A673 (cell line): ENCODE measurements around the gene GRIK3. TPM values are rescaled to one million over a fixed set of nuclear protein-coding genes. Genes with fewer than 3 reads are reported as not detected.

Source experiments
- BruUV-seq: library from RNA; stranded (reverse); fragments of 400-500 nt; replicated peaks from 2 replicates; lab custom pipeline; 2021; lab: Mats Ljungman, UMichigan
- CTCF ChIA-PET: fragments of 300-600 bp; sonication (Branson Sonifier 250); formaldehyde crosslinking; loops from one replicate; lab custom pipeline; 2022; ENCODE audit warnings: antibody characterized with exemption; lab: Charles Lee
- POLR2A ChIA-PET: fragments of 300-600 bp; sonication (Branson Sonifier 250); formaldehyde crosslinking; loops from one replicate; lab custom pipeline; 2022; ENCODE audit warnings: antibody characterized with exemption; ENCODE audit not compliant: low non-redundant PET; lab: Charles Lee
- DNase-seq: peaks from one replicate; pipeline ENCODE4 v3.0.0-alpha.2; 2015; ENCODE audit warnings: low spot score
- H3K27ac ChIP-seq: fragments of 200-600 bp; sonication (generic); 2 replicates; pipeline ENCODE4 v1.5.1; 2016; ENCODE audit warnings: mixed run types, low read depth, mild to moderate bottlenecking, mixed read lengths, antibody characterized with exemption, low read length; ENCODE audit not compliant: poor library complexity, severe bottlenecking
- H3K27me3 ChIP-seq: fragments of 200-600 bp; sonication (generic); replicated peaks from 2 replicates; pipeline ENCODE4 v1.6.1; 2017; ENCODE audit warnings: mixed run types, low read depth, mild to moderate bottlenecking, mixed read lengths, antibody characterized with exemption, low read length; ENCODE audit not compliant: insufficient read depth, poor library complexity
- H3K36me3 ChIP-seq: fragments of 200-600 bp; sonication (generic); 2 replicates; pipeline ENCODE4 v1.6.1; 2016; ENCODE audit warnings: mixed run types, mild to moderate bottlenecking, mixed read lengths, antibody characterized with exemption, low read length; ENCODE audit not compliant: insufficient read depth, poor library complexity, severe bottlenecking
- H3K4me1 ChIP-seq: fragments of 200-600 bp; sonication (generic); 2 replicates; pipeline ENCODE4 v1.6.1; 2017; ENCODE audit warnings: mixed run types, mild to moderate bottlenecking, mixed read lengths, antibody characterized with exemption, low read length; ENCODE audit not compliant: insufficient read depth, poor library complexity, severe bottlenecking
- H3K4me3 ChIP-seq: fragments of 200-600 bp; sonication (generic); 2 replicates; pipeline ENCODE4 v1.5.1; 2016; ENCODE audit warnings: low read depth, mixed run types, mild to moderate bottlenecking, mixed read lengths, low read length; ENCODE audit not compliant: poor library complexity, severe bottlenecking
- H3K9me3 ChIP-seq: fragments of 200-600 bp; sonication (generic); 2 replicates; pipeline ENCODE4 v1.6.1; 2016; ENCODE audit warnings: mixed run types, low read depth, mild to moderate bottlenecking, mixed read lengths, antibody characterized with exemption, low read length; ENCODE audit not compliant: poor library complexity, severe bottlenecking
- CTCF ChIP-seq: fragments of 300-800, 200-600 bp; sonication (generic); conservative IDR thresholded peaks from 2 replicates; pipeline ENCODE4 v1.5.1; 2017; ENCODE audit warnings: low read depth, mild to moderate bottlenecking, antibody characterized with exemption, low read length, moderate library complexity, mixed read lengths
- EZH2 ChIP-seq: fragments of 200-600 bp; sonication (generic); IDR thresholded peaks from 2 replicates; pipeline ENCODE4 v1.6.1; 2017; ENCODE audit warnings: borderline replicate concordance, low read depth, mild to moderate bottlenecking, mixed read lengths, antibody characterized with exemption, low read length; ENCODE audit not compliant: poor library complexity, severe bottlenecking
- intact Hi-C: fragments of 100-400 bp; cut with micrococcal nuclease; formaldehyde crosslinking; loops from one replicate; pipeline ENCODE4 v1.10.0; 2022; ENCODE audit not compliant: unreplicated experiment
- total RNA-seq: library from RNA; stranded (reverse); gene quantifications from 2 replicates; pipeline ENCODE4 v1.2.3, GENCODE V29; 2021

Gene GRIK3
- total RNA-seq, 1 experiment from 2014 or later, result 0.17 TPM

DNA sequence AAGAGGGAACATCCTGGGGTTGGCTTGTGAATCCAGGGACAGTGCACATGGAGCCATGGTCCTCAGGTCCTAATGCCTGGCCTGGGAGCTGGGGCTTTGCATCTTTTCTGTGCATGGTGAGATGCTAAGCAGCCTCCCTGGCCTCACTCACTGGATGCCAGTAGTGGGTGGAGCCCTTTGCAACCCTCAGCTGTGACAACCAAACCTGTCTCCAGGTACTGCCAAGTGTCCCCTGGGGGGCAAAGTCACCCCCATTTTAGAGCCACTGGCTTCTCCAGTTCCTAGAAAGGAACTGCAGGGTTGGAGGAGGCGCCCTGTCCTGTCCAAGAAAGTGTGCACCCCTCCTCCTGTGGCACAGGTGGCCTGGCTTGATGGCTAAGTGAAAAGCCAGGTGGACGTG is 44.6 kb upstream of the GRIK3 start:
- H3K27ac ChIP-seq, result no peak overlapping the region
- ChIA-PET POLR2A (no interaction called here), CTCF (no interaction called here)
- no peaks in the 10 kb centered on the region for H3K36me3 ChIP-seq
- no peak for TF ChIP-seq EZH2
- TF ChIP-seq CTCF, result no peak
- no peaks in the 10 kb centered on the region for H3K4me1 ChIP-seq
- H3K9me3 ChIP-seq, result no peaks in the 10 kb centered on the region
- no peak for DNase-seq
- intact Hi-C loops, result no loop called here
- no TSS peak for BruUV-seq
- H3K4me3 ChIP-seq, result no peak overlapping the region
- peaks cover 26% of the 10 kb centered on the region for H3K27me3 ChIP-seq

GRCh38 chr1:37076168-37076567 is 41.9 kb upstream of the GRIK3 start:
- TF ChIP-seq CTCF (no peak), EZH2 (no peak)
- intact Hi-C loops, result no loop called here
- Histone ChIP-seq H3K4me3 (no peak overlapping the region), H3K9me3 (no peaks in the 10 kb centered on the region), H3K27ac (no peak overlapping the region), H3K36me3 (no peaks in the 10 kb centered on the region), H3K4me1 (peaks cover 7% of the 10 kb centered on the region), H3K27me3 (peaks cover 20% of the 10 kb centered on the region)
- ChIA-PET CTCF (no interaction called here), POLR2A (no interaction called here)
- DNase-seq, result no peak
- no TSS peak for BruUV-seq

DNA sequence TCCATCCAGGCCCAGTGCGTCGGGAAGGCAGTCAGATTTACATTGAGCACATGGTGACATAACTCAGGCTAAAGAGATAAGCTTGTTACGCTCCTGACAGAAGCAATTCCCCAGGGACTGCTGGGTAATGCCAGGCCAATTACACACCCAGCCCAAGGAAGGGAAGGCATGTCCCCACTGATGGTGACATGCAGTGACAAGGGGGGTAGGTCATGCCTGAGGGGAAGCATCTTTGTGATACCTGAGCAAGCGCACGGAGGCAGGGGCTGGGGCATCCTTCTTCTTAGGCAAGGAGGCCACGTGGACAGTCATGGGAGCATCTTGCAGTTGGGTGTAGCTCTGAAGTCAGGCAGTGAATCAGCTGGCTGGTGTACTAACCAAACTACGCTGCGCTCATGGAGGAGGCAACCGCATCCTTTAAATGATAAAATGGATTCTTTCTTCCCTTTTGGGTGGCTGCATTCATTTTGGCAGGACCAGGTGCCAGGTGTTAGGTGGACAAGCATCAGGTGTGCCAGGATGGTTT is 39.6 kb upstream of the GRIK3 start:
- POLR2A ChIA-PET, result no interaction called here
- BruUV-seq, result no TSS peak

More for the DNA sequence above, 39.6 kb upstream of the GRIK3 start:
- peak; percentile 77 for DNase-seq
- CTCF ChIA-PET, result no interaction called here
- Histone ChIP-seq H3K9me3 (no peaks in the 10 kb centered on the region), H3K4me3 (no peak overlapping the region), H3K4me1 (peaks cover 7% of the 10 kb centered on the region), H3K27me3 (peaks cover 20% of the 10 kb centered on the region), H3K27ac (no peak overlapping the region), H3K36me3 (no peaks in the 10 kb centered on the region)
- intact Hi-C loops, result no loop called here
- TF ChIP-seq CTCF, result no peak
- TF ChIP-seq EZH2, result no peak
